Activated CD4-positive, alpha-beta T cell treated with anti-CD3 and anti-CD28 coated beads, Interleukin-2, amount 10 ng/mL, durations not matched to agents 7 days and 5 days (primary cell): ENCODE data around the gene GATA5. TPM values are rescaled to one million over a fixed set of nuclear protein-coding genes. Genes with fewer than 3 reads are reported as not detected.
"Not testable (repeated sequence)": the region's sequence is repeated elsewhere in the genome, so short reads cannot be mapped to it uniquely, and the experiment has no call there.

Source experiments
- CTCF ChIA-PET: fragments of 350-600 bp; sonication (Branson Sonifier 250); formaldehyde crosslinking; loops from one replicate; lab custom pipeline; 2021; ENCODE audit warnings: antibody characterized with exemption; lab: Charles Lee
- POLR2A ChIA-PET: fragments of 350-600 bp; sonication (Branson Sonifier 250); formaldehyde crosslinking; loops from one replicate; lab custom pipeline; 2021; ENCODE audit warnings: antibody characterized with exemption; lab: Charles Lee
- DNase-seq: peaks from one replicate; pipeline ENCODE4 v3.0.0-alpha.2; 2020
- H3K27ac Mint-ChIP-seq: one replicate; pipeline ENCODE4 v1.8.0; 2021; ENCODE audit warnings: mild to moderate bottlenecking, moderate library complexity, mixed read lengths
- H3K27me3 Mint-ChIP-seq: one replicate; pipeline ENCODE4 v1.8.0; 2021; ENCODE audit warnings: mixed read lengths
- H3K36me3 Mint-ChIP-seq: one replicate; pipeline ENCODE4 v1.8.0; 2021; ENCODE audit warnings: low read depth, mixed read lengths
- H3K4me1 Mint-ChIP-seq: one replicate; pipeline ENCODE4 v1.8.0; 2021; ENCODE audit warnings: mixed read lengths
- H3K4me3 Mint-ChIP-seq: one replicate; pipeline ENCODE4 v1.8.0; 2021; ENCODE audit warnings: mild to moderate bottlenecking, moderate library complexity, mixed read lengths
- H3K9me3 Mint-ChIP-seq: one replicate; pipeline ENCODE4 v1.8.0; 2021; ENCODE audit warnings: mixed read lengths
- total RNA-seq, 2 experiments: library from RNA; stranded (reverse); gene quantifications; one replicate each; pipeline ENCODE4 v1.2.3, GENCODE V29; 2021

The GATA5 gene
- total RNA-seq, 2 experiments from 2014 or later: not detected

DNA sequence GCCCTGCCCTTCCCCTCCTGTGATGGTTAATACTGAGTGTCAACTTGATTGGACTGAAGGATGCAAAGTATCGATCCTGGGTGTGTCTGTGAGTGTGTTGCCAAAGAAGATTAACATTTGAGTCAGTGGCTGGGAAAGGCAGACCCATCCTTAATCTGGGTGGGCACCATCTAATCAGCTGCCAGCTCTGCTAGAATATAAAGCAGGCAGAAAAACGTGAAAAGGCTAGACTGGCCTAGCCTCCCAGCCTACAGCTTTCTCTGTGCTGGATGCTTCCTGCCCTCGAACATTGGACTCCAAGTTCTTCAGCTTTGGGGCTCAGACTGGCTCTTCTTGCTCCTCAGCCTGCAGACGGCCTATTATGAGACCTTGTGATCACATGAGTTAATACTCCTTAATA lies 15.0 kb upstream of the GATA5 start:
- POLR2A ChIA-PET, H3K36me3 Mint-ChIP-seq, H3K4me1 Mint-ChIP-seq, DNase-seq, H3K4me3 Mint-ChIP-seq, H3K9me3 Mint-ChIP-seq, CTCF ChIA-PET, H3K27ac Mint-ChIP-seq: not testable (repeated sequence)
- peaks cover 12% of the 10 kb centered on the region for H3K27me3 Mint-ChIP-seq

DNA sequence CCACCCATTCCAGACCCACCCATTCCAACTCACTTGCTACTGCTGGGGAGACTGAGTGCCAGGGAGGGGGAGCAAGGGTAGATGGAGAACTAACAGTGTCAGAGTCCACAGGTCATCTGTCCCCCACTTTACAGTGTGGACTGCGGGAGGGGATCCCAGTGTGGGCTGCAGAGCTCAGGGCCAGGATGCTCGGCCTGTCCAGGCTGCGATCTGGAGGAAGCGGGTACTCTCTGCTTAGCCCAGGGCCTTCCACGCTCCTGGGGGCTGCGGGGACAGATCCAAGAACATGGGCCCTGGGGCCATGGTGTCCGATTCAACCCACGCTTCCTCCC lies 14.1 kb upstream of the GATA5 start:
- POLR2A ChIA-PET: no interaction called here
- peaks cover 19% of the 10 kb centered on the region for H3K27me3 Mint-ChIP-seq
- DNase-seq: no peak
- no peak overlapping the region for H3K4me3 Mint-ChIP-seq
- H3K27ac Mint-ChIP-seq: no peak overlapping the region
- CTCF ChIA-PET: no interaction called here
- H3K9me3 Mint-ChIP-seq: no peaks in the 10 kb centered on the region
- H3K36me3 Mint-ChIP-seq: no peaks in the 10 kb centered on the region
- H3K4me1 Mint-ChIP-seq: no peaks in the 10 kb centered on the region

DNA sequence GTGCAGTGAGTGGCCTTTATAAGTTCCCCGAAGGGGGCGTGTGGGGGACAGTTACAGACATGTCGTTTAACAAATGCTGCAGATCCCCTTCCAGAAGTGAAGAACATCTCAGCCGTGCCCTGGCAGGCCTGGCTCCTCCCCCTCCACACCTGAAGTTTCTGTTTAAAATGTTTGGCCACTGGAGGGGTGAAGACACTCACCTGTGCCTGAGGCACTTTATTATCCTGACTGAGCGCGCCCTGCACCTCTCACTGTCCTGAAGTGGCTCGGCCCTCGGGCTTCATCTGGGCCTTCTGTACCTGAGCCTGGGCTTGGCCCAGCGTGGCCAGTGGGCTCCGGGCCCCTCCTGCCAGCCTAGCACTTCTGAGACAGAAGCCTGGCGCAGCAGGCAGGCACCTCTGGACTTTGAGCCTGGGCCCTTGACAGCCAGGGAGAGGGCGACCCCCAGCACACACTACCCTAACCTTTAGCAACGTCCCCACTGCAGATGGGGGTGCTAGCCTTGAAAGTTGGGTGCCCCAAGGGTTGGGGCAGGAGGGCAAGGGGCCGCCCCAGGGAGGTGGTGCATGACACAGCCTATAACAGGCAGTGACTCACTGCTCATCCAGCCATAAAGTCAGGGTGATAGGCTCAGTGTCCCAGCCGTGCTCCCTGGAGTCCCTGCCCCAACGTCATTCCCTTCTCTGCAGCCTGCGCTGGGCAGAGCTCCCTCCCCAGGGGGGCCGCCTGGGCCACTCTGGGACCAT lies 13.6 kb upstream of the GATA5 start:
- Mint-ChIP-seq H3K27me3 (peaks cover 19% of the 10 kb centered on the region), H3K4me1 (no peaks in the 10 kb centered on the region), H3K4me3 (no peak overlapping the region), H3K36me3 (no peaks in the 10 kb centered on the region), H3K9me3 (no peaks in the 10 kb centered on the region), H3K27ac (no peak overlapping the region)
- no peak for DNase-seq
- CTCF ChIA-PET: no interaction called here
- POLR2A ChIA-PET: no interaction called here

DNA sequence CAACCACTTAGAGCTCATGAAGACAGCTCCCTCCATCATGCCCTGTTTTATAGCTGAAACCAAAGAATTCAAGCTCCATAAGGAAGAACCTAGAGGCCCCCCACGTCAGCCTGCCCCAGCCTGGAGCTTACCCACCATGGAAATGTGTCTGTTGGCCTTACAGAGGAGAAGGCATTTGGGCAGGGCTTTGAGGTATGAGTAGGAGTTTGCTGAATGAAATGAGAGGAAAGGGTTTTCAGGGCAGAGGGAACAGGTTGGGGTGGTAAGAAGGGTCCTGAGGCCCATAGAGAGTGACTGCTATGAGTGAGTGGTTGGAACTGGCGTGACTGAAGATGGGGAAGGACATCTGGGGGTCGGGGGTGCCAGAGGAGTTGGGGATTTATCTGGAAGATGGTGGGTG lies 12.7 kb upstream of the GATA5 start:
- Mint-ChIP-seq H3K4me1 (no peaks in the 10 kb centered on the region), H3K4me3 (no peak overlapping the region), H3K27ac (no peak overlapping the region), H3K36me3 (no peaks in the 10 kb centered on the region), H3K9me3 (no peaks in the 10 kb centered on the region), H3K27me3 (peaks cover 21% of the 10 kb centered on the region)
- POLR2A ChIA-PET: no interaction called here
- CTCF ChIA-PET: interaction anchor here (0.8 kb wide), 1 partner anchor 12 kb away, joined by 3 read pairs; no protein-coding TSS in a partner anchor
- no peak for DNase-seq

DNA sequence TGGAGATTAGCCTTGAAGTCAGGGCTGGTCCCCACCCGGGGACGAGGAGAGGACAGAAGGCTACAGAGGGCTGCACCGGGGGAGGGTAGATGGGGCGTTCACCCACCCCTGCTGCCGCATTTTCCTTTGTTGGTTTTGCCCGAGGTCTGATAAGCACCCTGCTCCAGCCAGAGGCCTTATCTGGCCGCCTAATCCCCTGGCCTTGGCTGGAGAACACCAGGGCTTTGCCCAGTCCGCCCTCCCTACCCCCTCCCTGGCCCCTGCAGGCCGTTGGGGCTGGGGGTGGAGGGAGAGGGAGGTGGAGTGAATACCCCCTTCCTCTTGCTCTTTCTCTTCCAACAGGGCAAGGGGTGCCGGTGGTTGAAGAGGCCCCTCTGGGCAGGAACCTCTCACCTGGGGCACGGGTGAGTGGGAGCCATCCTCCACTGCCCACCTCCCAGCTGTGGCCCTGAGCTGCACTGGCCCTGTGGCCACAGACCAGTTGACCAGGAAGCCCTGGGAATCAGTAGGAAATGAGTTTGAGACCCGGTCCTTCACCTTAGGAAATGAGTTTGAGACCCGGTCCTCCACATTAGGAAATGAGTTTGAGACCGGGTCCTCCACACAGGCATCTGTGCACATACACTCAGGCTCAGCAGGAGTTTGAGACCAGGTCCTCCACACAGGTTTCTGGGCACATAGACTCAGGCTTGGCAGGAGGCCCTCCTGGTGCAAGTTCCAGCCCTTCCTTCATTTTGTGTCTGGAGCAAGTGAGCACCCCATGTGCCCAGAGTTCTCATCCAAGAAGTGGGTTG lies 12.0 kb upstream of the GATA5 start:
- Mint-ChIP-seq H3K4me1 (no peaks in the 10 kb centered on the region), H3K4me3 (no peak overlapping the region), H3K27me3 (peaks cover 28% of the 10 kb centered on the region), H3K27ac (no peak overlapping the region), H3K36me3 (no peaks in the 10 kb centered on the region), H3K9me3 (no peaks in the 10 kb centered on the region)
- DNase-seq: no peak
- ChIA-PET CTCF (interaction anchor here (0.8 kb wide), 1 partner anchor 12 kb away, joined by 3 read pairs; no protein-coding TSS in a partner anchor), POLR2A (no interaction called here)

DNA sequence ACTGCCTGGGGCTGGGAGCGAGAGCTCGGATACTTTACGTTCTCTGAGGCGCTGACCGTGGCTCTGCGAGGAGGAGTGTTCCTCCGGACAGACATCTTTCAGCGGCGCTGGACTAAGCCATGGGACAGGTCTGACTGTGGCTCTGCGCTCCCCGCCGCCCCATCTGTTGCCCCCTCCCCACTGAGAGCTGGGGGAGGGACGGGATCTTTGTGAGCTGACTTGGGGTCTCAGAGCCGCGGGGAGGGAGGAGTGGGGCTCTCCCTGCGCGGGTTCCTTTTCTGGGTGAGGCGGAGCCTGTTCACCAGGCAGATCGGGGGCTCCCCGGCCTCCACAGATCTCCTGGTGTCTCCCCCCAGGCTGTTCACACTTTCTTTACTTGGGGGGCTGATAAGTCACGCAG lies 11.3 kb upstream of the GATA5 start:
- DNase-seq: no peak
- peaks cover 35% of the 10 kb centered on the region for H3K27me3 Mint-ChIP-seq
- POLR2A ChIA-PET: no interaction called here
- no peak overlapping the region for H3K27ac Mint-ChIP-seq
- H3K36me3 Mint-ChIP-seq: no peaks in the 10 kb centered on the region
- CTCF ChIA-PET: no interaction called here
- H3K9me3 Mint-ChIP-seq: no peaks in the 10 kb centered on the region
- no peak overlapping the region for H3K4me3 Mint-ChIP-seq
- no peaks in the 10 kb centered on the region for H3K4me1 Mint-ChIP-seq

DNA sequence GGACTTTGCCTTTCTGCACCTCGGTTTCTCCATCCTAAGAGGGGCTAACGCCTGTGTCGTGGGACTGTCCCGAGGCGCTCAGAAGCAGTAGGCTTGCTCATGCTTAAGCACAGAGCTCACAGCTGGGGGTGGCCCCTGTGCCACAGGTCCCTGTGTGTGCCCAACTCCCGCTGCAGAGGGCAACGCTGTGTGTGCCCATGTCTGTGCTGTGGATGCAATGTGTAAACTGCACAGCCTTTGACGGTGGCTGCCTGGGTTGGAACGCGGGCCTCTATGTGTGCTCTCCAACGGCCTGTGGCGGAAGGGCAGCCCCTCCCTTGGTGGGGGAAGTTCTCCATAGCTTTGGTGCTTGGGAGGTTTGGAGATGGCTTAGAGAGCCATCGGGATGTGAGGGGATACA lies 10.7 kb upstream of the GATA5 start:
- Mint-ChIP-seq H3K27ac (no peak overlapping the region), H3K4me3 (no peak overlapping the region), H3K9me3 (no peaks in the 10 kb centered on the region), H3K36me3 (no peaks in the 10 kb centered on the region), H3K27me3 (peaks cover 38% of the 10 kb centered on the region), H3K4me1 (no peaks in the 10 kb centered on the region)
- ChIA-PET CTCF (interaction anchor here (1.0 kb wide), 1 partner anchor 13 kb away, joined by 4 read pairs; no protein-coding TSS in a partner anchor), POLR2A (no interaction called here)
- DNase-seq: no peak

DNA sequence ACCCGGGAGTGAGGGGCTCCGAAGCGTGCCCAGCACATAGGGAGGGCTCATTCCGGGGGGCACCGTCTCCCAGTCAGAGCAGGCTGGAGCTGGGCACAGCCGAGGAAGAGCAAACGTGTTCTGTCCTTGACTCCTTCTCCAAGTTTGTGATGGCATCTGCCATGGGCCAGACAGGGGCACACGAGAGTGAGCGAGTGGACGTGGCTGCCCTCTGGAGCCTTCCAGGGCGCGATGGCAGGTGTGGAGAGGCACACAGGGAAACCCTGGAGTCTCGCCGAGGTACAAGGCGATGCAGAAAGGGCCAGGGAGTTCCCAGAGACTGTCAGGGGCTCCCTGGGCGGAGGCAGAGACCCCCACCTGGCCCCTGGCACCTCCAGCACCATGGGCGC lies 9.9 kb upstream of the GATA5 start:
- H3K9me3 Mint-ChIP-seq: no peaks in the 10 kb centered on the region
- H3K4me1 Mint-ChIP-seq: no peaks in the 10 kb centered on the region
- no peaks in the 10 kb centered on the region for H3K36me3 Mint-ChIP-seq
- no peak overlapping the region for H3K27ac Mint-ChIP-seq
- ChIA-PET POLR2A (no interaction called here), CTCF (interaction anchor here (1.0 kb wide), 1 partner anchor 14 kb away, joined by 4 read pairs; no protein-coding TSS in a partner anchor)
- no peak overlapping the region for H3K4me3 Mint-ChIP-seq
- peaks cover 39% of the 10 kb centered on the region for H3K27me3 Mint-ChIP-seq
- DNase-seq: no peak

DNA sequence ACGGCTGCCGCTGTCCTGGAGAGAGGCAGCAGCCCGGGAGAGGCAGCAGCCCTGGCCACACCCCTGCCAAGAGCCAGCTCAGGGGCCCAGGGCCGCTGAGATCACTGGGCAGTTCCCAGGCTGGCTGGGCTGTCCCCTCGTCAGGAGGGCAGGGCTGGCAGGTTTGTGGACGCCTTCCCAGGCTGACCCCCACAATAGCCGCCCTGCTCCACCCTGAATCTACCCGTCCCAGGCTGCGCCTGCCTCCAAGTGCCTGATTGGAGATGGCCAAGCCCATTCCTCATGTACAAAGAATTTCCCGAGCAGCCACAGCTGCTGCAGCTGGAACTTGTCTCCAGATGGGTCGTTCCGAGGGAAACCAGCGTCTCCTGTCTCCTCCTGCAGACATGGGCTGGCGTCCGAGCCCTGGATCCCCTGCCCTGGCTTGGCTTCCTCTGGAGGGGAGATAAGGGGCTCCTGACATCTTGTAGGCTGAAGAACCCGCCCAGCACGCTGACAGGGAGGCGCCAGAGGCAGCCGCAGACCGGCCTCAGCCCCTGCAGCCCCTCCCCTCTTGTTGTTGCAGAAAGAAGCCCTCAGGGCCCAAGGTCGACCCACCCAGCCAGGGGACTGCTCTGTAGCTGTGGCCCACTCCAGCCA lies 9.4 kb upstream of the GATA5 start:
- DNase-seq: no peak
- no peak overlapping the region for H3K27ac Mint-ChIP-seq
- ChIA-PET POLR2A (no interaction called here), CTCF (interaction anchor here (1.0 kb wide), 1 partner anchor 14 kb away, joined by 4 read pairs; no protein-coding TSS in a partner anchor)
- no peak overlapping the region for H3K4me3 Mint-ChIP-seq
- no peaks in the 10 kb centered on the region for H3K9me3 Mint-ChIP-seq
- no peaks in the 10 kb centered on the region for H3K4me1 Mint-ChIP-seq
- no peaks in the 10 kb centered on the region for H3K36me3 Mint-ChIP-seq
- peaks cover 39% of the 10 kb centered on the region for H3K27me3 Mint-ChIP-seq

DNA sequence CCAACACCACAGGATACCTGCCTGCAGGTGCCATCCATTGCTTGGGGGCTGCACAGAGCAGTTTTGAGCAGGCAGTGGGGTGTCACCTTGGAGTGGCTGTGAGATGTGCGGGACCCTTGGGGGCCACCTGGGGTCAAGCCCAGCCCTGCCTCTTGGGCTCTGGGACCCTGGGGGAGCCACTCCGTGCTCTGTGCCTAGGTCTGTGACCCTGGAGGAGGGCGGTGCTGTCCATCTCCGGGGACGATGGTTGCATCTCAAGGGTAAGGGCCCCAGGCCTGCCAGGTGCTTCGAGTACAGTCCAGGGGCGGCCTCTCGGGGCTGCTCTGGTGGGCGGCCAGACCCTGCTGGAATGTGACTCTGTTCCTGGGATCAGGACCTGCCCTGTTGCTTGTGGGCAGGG lies 8.7 kb upstream of the GATA5 start:
- POLR2A ChIA-PET: no interaction called here
- H3K4me1 Mint-ChIP-seq: no peaks in the 10 kb centered on the region
- peaks cover 43% of the 10 kb centered on the region for H3K27me3 Mint-ChIP-seq
- no peak for DNase-seq
- no peak overlapping the region for H3K27ac Mint-ChIP-seq
- no peak overlapping the region for H3K4me3 Mint-ChIP-seq
- H3K36me3 Mint-ChIP-seq: no peaks in the 10 kb centered on the region
- CTCF ChIA-PET: no interaction called here
- no peaks in the 10 kb centered on the region for H3K9me3 Mint-ChIP-seq

DNA sequence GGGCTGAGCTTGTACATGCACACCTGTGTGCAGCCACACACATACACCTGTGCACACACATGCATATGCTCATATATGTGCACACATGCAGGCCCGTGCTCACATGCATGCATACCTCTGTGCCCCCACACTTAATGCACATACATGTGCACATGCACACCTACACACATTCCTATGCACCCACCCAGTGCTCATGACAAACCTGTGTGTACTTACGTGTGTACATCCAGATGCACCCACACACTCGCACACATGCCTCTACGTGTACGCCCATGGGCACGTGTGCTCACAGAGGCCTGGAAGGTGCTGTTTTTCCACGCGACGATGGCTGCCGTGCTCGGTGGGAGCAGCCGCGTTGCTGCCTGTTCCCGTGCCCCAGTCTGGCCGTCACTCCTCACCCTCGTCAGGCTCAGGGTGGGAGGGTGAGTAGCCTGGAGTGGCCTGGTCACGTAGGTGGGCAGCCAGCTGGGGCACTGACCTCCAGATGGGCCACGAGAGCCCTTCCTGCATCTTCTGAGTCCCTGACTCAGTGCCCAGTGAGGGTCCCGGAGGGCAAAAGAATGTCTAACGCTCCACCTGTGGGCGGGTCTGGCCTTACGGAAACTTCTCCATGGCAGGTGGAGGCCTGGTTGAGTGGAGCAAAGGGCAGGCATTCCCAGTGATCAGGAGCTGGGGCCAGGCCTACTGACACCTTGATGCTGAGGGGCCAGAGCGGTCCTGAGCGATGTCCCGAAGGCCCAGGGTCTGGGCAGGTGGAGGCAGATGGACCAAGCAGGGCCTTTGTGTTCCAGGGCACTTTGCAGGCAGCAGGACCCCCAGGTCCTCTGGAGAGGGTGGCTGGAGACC lies 8.0 kb upstream of the GATA5 start:
- Mint-ChIP-seq H3K9me3 (no peaks in the 10 kb centered on the region), H3K4me3 (no peak overlapping the region), H3K36me3 (no peaks in the 10 kb centered on the region), H3K4me1 (no peaks in the 10 kb centered on the region), H3K27me3 (peaks cover 49% of the 10 kb centered on the region), H3K27ac (no peak overlapping the region)
- CTCF ChIA-PET: no interaction called here
- no peak for DNase-seq
- POLR2A ChIA-PET: no interaction called here

DNA sequence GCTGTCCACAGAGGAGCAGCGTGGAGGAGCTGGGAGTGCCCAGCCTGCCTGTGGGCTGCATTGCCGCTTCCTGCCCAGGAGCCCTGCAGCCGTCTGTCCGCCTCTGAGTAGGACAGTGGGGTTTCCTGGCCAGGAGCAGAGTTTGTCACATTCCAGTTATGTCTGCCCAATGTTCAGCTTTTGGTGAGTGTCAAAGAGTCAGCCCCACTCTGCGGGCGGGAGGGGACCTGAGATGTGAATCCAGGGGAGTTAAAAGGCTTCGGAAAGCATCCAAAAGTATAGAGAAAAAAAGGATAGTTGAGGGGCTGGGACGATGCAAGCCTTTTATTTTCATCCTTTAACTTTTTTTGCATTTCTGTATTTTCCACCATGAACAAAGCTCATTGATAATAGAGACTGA lies 7.2 kb upstream of the GATA5 start:
- no peak overlapping the region for H3K4me3 Mint-ChIP-seq
- CTCF ChIA-PET: interaction anchor here (0.7 kb wide), 1 partner anchor 310 kb away, joined by 3 read pairs; no protein-coding TSS in a partner anchor
- H3K27me3 Mint-ChIP-seq: peaks cover 58% of the 10 kb centered on the region
- H3K27ac Mint-ChIP-seq: peak overlapping the region; percentile 54
- H3K9me3 Mint-ChIP-seq: no peaks in the 10 kb centered on the region
- no peak for DNase-seq
- no peaks in the 10 kb centered on the region for H3K4me1 Mint-ChIP-seq
- H3K36me3 Mint-ChIP-seq: no peaks in the 10 kb centered on the region
- POLR2A ChIA-PET: no interaction called here
